Activated CD8-positive, alpha-beta memory T cell treated with anti-CD3 and anti-CD28 coated beads for 1 hour (primary cell): Measurements from ENCODE around the gene AKR7A3.
A peak's percentile ranks its signal among the peaks of the same experiment; 100 is the strongest.
"Not testable (repeated sequence)": the region's sequence is repeated elsewhere in the genome, so short reads cannot be mapped to it uniquely, and the experiment has no call there.

Source experiments
- DNase-seq, 2 donors: peaks; one replicate each; pipeline ENCODE4 v3.0.0-alpha.2; 2020; ENCODE audit warnings: low read depth in 1 of 2; ENCODE audit errors: extremely low read depth in 1 of 2

AKR7A3 gene

DNA sequence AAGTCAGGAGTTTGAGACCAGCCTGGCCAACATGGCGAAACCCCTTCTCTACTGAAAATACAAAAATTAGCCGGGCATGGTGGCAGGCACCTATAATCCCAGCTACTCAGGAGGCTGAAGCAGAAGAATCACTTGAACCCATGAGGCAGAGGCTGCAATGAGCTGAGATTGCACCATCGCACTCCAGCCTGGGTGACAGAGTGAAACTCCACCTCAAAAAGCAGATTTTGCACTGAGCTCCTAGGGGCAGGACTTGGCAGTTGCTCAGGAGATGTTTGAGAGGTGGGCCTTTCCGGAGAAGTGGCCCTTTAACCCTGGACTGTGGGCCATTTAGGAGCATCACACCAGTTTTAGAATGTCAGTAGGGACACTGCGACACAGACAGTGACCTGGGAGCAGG lies 32.3 kb downstream of the AKR7A3 start:
- not testable (repeated sequence) for DNase-seq

GRCh38 chr1:19255288-19255687 lies 33.3 kb downstream of the AKR7A3 start:
- DNase-seq, result no peak

GRCh38 chr1:19254416-19254815 lies 34.2 kb downstream of the AKR7A3 start:
- no peak for DNase-seq

DNA sequence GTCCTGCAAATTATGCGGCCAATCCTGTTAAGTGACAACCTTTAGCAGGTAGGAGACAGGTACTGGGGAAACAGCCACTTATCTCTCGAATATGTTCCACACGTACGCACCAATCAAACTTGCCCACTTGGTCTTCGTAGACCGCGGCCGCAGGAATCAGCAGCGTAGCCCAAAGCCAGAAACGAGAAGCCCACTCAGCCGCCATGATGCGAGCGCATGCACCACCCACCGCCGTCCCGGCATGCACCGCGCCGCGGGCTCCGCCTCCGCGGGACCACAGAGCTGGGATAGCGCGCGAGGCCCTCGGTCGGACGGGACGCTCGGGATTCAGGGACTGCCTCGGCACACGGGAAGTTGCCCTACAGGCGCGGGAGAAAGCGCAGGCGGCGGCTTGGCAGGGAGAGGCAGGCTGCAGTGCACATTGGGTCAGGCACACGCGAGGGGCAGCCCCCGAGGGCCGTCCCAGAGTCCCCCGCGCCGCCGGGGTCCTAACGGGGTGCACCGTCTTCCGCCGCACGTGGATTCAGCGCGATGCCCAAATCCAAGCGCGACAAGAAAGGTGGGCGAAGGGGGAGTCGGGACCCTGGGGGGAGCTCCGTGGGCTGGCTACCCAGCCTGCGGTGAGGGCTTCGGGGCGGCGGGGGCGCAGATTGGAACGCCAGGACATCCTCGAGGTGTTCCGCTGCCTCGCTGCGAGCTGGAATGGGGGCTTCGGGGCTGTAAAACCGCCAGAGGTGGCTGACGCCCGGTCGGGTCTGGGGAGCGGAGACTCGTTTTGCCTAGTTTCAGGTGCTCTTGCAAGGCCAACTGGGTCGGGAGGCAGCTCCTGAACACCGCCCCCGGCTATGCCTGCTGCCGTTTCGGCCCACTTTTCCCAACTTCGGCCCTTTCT lies 37.0 kb downstream of the AKR7A3 start, which contains the start of the genes EMC1 and MRTO4:
EMC1 (minus strand) TSS at position 220 of the 892 bp plus-strand sequence; CDS start at position 205, 15 bp downstream.
MRTO4 (plus strand) TSS at position 501 of the 892 bp plus-strand sequence; CDS start at position 532, 31 bp downstream.
- DNase-seq, result peak; percentile 52 to 88

DNA sequence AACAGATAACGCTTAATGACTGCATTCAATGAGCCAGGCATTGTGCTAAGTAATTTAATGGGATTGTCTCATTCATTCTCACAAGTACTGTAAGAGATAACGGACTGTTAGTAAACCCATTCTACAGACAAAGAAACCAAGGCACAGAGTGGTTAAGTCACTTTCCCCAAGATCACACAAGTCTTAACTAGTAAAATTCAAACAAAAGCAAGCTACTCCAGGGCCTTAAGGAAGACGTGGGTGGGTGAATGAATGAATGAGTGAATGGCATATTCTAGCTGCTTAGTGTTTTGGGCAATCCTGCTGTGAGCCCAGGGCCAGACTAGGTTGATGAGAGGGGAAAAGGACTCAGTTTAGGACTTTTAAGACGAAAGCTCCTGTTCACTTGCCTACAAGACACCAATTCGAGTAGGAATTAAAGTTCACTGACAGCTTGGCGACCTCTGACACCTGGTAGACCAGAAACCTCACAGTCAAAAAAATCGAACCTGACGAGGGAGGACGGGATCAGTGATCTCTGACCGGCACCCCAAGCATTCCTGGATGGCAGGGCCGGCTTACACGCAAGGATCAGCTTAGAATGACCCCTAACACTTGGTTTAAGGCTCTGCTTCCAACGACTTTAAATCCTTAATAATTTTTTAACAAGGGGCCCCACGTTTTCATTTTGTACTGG lies 37.8 kb downstream of the AKR7A3 start:
- no peak for DNase-seq

DNA sequence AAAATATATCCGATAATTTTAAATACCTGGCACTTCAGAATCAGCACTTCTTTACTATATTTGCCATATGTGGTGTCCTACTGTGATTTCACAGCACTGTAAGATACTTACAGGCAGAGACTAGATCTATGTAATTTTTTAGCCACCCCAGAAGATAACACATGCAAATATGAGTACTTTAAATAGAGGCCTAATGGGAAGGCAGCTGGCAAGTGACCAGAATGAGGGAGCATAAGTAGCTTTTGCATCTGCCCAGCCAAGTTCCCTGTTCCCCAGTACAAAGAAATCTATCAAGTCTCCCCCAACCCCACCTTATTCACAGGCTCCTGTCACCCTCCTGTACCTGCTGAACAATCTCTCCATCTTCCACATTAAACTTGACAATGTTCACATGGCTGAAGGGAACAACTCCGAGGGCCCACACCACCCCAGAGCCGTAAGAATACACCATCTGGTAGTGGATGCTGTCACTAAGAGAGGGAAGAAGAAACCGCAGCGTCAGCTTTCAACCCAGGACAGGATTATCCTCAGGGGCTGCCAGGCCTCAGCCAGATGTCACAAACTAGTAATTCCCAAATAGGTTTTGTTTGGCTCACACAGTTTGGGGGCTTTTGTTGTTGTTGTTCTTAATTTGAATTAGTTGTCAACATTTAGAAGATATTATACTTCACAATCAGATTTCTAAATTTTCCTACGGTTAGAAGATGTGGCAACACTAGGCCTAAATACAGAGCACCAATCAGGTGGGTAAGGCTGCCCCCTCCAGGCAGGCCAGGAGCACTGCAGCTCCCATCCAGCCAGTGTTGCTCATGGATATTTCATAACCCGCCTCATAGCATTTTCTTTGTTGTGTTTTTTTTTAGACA lies 47.7 kb downstream of the AKR7A3 start:
- DNase-seq, result peak; percentile 33 to 57

DNA sequence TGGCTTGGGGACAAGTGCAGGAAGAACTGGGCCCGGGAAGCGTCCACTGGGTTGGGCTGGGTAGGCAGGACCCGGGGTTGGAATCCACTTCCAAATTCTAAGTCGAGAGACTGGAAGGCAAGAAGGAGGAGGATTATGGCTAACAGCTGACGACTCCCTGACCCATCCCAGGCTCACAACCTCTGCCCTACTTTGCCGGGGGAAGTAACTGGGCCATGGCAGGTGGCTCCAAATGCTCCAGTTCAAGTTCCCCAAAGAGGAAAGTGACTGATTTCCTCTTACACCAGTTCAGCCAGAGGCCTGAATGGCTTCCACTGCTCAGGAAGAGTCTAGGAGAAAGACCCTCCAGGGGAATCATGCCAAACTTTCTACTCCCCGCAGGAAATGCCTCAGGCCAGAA lies 48.7 kb downstream of the AKR7A3 start:
- DNase-seq, result no peak

DNA sequence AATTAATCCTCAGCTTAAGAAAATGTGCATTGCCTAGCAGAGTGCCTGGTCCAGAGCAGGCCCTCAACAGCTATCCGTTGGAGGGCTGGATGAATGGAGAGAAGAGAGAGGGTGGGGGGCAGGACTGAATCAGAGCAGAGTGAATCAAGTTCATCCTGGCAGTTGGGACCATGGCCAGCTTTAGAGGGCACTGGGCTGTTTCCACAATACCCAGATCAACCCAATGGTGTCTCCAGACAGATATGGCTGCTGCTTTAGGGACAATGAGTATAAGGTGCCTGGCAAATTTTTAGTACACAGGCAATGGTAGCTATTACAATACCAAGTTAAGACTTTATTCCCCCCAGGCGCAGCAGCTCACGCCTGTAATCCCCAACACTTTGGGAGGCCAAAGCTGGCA lies 54.3 kb downstream of the AKR7A3 start:
- no peak for DNase-seq
